Measurements from ENCODE around the gene CELF5. TPM values are rescaled to one million over a fixed set of nuclear protein-coding genes. Genes with fewer than 3 reads are reported as not detected.

CELF5 gene
- total and polyA plus RNA-seq, 9 of the 15 experiments (the other 6 are each of a cell fraction or from before 2014, with no cell fraction given) = 0.01 to 0.56 (median 0.22) TPM

- TF ChIP-seq CBX3 (IDR thresholded peaks at IDR 0.05; ENCODE audit: borderline replicate concordance in 1 of 2, low read length in 2 of 2) (peak in 1 of 2 experiments; percentile 30; a peak in 1 of 3 replicates), LEF1 (IDR thresholded peaks at IDR 0.05) (peak; percentile 51; the same call in 1 of the 2 replicates), STAT5A (IDR thresholded peaks at IDR 0.05; ENCODE audit: borderline replicate concordance, low read length) (peak; percentile 63; the same call in 1 of the 2 replicates), ADNP (tag; IDR thresholded peaks at IDR 0.05) (peak; percentile 94), BCOR (IDR thresholded peaks at IDR 0.05) (peak; percentile 69), CBFA2T2 (conservative IDR thresholded peaks at IDR 0.05) (peak; percentile 89), SMARCC2 (IDR thresholded peaks at IDR 0.05; ENCODE audit: low read depth) (0 out of 2 replicates have a peak, but pooled peaks have one; percentile 14), NFATC3 (IDR thresholded peaks at IDR 0.05) (peak; percentile 81; the same call in 1 of the 2 replicates), TCF3 (CRISPR knock-in tag; IDR thresholded peaks at IDR 0.05) (peak; percentile 89), SMARCA5 (IDR thresholded peaks at IDR 0.05) (peak; percentile 54), NRF1 (conservative IDR thresholded peaks at IDR 0.05 in 1 of 2, IDR thresholded peaks at IDR 0.05 in 1 of 2) (peak in 1 of 2 experiments; percentile 30; a peak in 2 of 4 replicates), PRDM10 (IDR thresholded peaks at IDR 0.05; ENCODE audit: partially characterized antibody) (peak; percentile 67), STAG1 (CRISPR knock-in tag; IDR thresholded peaks at IDR 0.05; ENCODE audit: borderline replicate concordance) (no peak), CREBBP (IDR thresholded peaks at IDR 0.05; ENCODE audit: low read depth, low read length) (no peak), GATA2 (CRISPR knock-in tag; IDR thresholded peaks at IDR 0.05) (peak; percentile 54; the same call in 1 of the 2 replicates), NFIC (IDR thresholded peaks at IDR 0.05) (peak; percentile 100), ARID1B (IDR thresholded peaks at IDR 0.05) (peak; percentile 91), NFRKB (IDR thresholded peaks at IDR 0.05; ENCODE audit: low read depth) (0 out of 2 replicates have a peak, but pooled peaks have one; percentile 49), ARID3A (IDR thresholded peaks at IDR 0.05; ENCODE audit: borderline replicate concordance, low read depth, low read length) (peak; percentile 79; the same call in 1 of the 2 replicates)
- TF ChIP-seq, protein P1, sequence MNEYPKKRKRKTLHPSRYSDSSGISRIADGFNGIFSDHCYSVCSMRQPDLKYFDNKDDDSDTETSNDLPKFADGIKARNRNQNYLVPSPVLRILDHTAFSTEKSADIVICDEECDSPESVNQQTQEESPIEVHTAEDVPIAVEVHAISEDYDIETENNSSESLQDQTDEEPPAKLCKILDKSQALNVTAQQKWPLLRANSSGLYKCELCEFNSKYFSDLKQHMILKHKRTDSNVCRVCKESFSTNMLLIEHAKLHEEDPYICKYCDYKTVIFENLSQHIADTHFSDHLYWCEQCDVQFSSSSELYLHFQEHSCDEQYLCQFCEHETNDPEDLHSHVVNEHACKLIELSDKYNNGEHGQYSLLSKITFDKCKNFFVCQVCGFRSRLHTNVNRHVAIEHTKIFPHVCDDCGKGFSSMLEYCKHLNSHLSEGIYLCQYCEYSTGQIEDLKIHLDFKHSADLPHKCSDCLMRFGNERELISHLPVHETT (CRISPR knock-in tag; conservative IDR thresholded peaks at IDR 0.05 in 1 of 2, IDR thresholded peaks at IDR 0.05 in 1 of 2) = peak in 1 of 2 experiments; percentile 41; a peak in 1 of 4 replicates
Measured at GRCh38 chr19:3194106-3195087, 30.1 kb upstream of the CELF5 start (continued).

Measured in K562 (cell line).